GM12878 (cell line): Measurements from ENCODE around the gene TMEM208. TPM values are rescaled to one million over a fixed set of nuclear protein-coding genes. Genes with fewer than 3 reads are reported as not detected.

ENCODE experiments used
- ASH2L ChIP-seq: fragments of 300-600, 200-600 bp; sonication (generic); IDR thresholded peaks from 2 replicates; pipeline ENCODE4 v1.6.1; 2017; ENCODE audit warnings: low read depth, mild to moderate bottlenecking, borderline replicate concordance
- CHD4 ChIP-seq: fragments of 200-600 bp; sonication (generic); IDR thresholded peaks from 2 replicates; pipeline ENCODE4 v1.6.1; 2016; ENCODE audit warnings: mild to moderate bottlenecking
- EP300 ChIP-seq, 2 experiments: fragments of 150-350 bp in 1 of 2; IDR thresholded peaks; 2 replicates each; pipeline ENCODE4 v1.6.1; 2011 to 2012; ENCODE audit warnings: low read depth in 2 of 2, low read length in 2 of 2, borderline replicate concordance in 1 of 2, improper control_type of control experiment in 1 of 2, inconsistent platforms in 1 of 2; ENCODE audit not compliant: control insufficient read depth in 1 of 2
- FOS ChIP-seq: IDR thresholded peaks from 3 replicates; pipeline ENCODE4 v1.6.1; 2011; ENCODE audit warnings: borderline replicate concordance; ENCODE audit not compliant: insufficient read length; ENCODE audit errors: extremely low read depth
- FOXM1 ChIP-seq: IDR thresholded peaks from 2 replicates; pipeline ENCODE4 v1.6.1; 2012; ENCODE audit warnings: low read depth, mild to moderate bottlenecking, inconsistent platforms, low read length, moderate library complexity
- HDAC2 ChIP-seq: fragments of 200-600 bp; sonication (generic); IDR thresholded peaks from 2 replicates; pipeline ENCODE4 v1.6.1; 2017
- JUND ChIP-seq: IDR thresholded peaks from 2 replicates; pipeline ENCODE4 v1.6.1; 2012; ENCODE audit warnings: low read depth, mild to moderate bottlenecking, low read length, improper control_type of control experiment, moderate library complexity
- POLR2AphosphoS5 ChIP-seq: IDR thresholded peaks from 2 replicates; pipeline ENCODE4 v1.6.1; 2011; ENCODE audit warnings: mild to moderate bottlenecking, low read length, inconsistent platforms
- RB1 ChIP-seq: fragments of 450-650 bp; formaldehyde crosslinking; IDR thresholded peaks from 2 replicates; pipeline ENCODE4 v1.6.1; 2017; ENCODE audit warnings: mild to moderate bottlenecking, borderline replicate concordance
- SIN3A ChIP-seq: IDR thresholded peaks from 2 replicates; pipeline ENCODE4 v1.6.1; 2012; ENCODE audit warnings: low read depth, low read length, improper control_type of control experiment
- SMAD5 ChIP-seq: IDR thresholded peaks from 2 replicates; pipeline ENCODE4 v1.6.1; 2016; ENCODE audit warnings: antibody characterized with exemption, low read depth
- SP1 ChIP-seq: IDR thresholded peaks from one replicate; pipeline ENCODE4 v1.6.1; 2011; ENCODE audit warnings: low read depth, low read length
- STAT3 ChIP-seq: IDR thresholded peaks from 2 replicates; pipeline ENCODE4 v1.6.1; 2011; ENCODE audit warnings: low read depth, low read length, improper control_type of control experiment
- SUPT20H ChIP-seq: IDR thresholded peaks from 2 replicates; pipeline ENCODE4 v1.6.1; 2011; ENCODE audit warnings: low read depth, mild to moderate bottlenecking, low read length, moderate library complexity, borderline replicate concordance; ENCODE audit not compliant: control insufficient read depth
- polyA plus RNA-seq, 11 experiments: library from polyadenylated mRNA; depleted of rRNA in 4 of 11; unstranded in 6 of 11; stranded (reverse) in 5 of 11; fragments of >200 nt; fragmentation: Nextera tagmentation in 4 of 11; fragmentation: Illumina TruSeq in 1 of 11; extraction: Ambion mirVana in 4 of 11; extraction: Trizol in 1 of 11; gene quantifications; 1 replicate in 1 of 11; 2 replicates in 10 of 11; pipeline versions ENCODE4 v1.2.1 to v1.2.3, GENCODE V29; 2011 to 2016; ENCODE audit warnings: inconsistent platforms in 2 of 11, missing spikeins in 2 of 11, low read depth in 1 of 11
- total RNA-seq, 4 experiments: library from RNA; depleted of rRNA in 3 of 4; stranded (reverse); fragments of >200 nt in 3 of 4; fragmentation: Illumina TruSeq in 1 of 4; extraction: Trizol in 1 of 4; gene quantifications; 2 replicates each; pipeline versions ENCODE4 v1.2.1 to v1.2.3, GENCODE V29; 2013 to 2021
- TF ChIP-seq, protein P1 (sequence below): IDR thresholded peaks from 2 replicates; pipeline ENCODE4 v1.6.1; 2012; ENCODE audit warnings: mild to moderate bottlenecking, low read depth, low read length
- TF ChIP-seq, protein P2 (sequence below): fragments of 450-650 bp; IDR thresholded peaks from 2 replicates; pipeline ENCODE4 v1.6.1; 2018; ENCODE audit warnings: borderline replicate concordance, mild to moderate bottlenecking; ENCODE audit not compliant: partially characterized antibody
- TF ChIP-seq, protein P3 (sequence below): IDR thresholded peaks from 2 replicates; pipeline ENCODE4 v1.6.1; 2012; ENCODE audit warnings: low read depth, low read length, improper control_type of control experiment
- TF ChIP-seq, protein P4 (sequence below): fragments of 450-650 bp; IDR thresholded peaks from 2 replicates; pipeline ENCODE4 v1.6.1; 2016; ENCODE audit warnings: mild to moderate bottlenecking, moderate library complexity, borderline replicate concordance

TMEM208 gene
- total and polyA plus RNA-seq, 10 of the 15 experiments (the other 5 are each of a cell fraction or from before 2014, with no cell fraction given): 34.1 to 244 (median 54.1) TPM

DNA sequence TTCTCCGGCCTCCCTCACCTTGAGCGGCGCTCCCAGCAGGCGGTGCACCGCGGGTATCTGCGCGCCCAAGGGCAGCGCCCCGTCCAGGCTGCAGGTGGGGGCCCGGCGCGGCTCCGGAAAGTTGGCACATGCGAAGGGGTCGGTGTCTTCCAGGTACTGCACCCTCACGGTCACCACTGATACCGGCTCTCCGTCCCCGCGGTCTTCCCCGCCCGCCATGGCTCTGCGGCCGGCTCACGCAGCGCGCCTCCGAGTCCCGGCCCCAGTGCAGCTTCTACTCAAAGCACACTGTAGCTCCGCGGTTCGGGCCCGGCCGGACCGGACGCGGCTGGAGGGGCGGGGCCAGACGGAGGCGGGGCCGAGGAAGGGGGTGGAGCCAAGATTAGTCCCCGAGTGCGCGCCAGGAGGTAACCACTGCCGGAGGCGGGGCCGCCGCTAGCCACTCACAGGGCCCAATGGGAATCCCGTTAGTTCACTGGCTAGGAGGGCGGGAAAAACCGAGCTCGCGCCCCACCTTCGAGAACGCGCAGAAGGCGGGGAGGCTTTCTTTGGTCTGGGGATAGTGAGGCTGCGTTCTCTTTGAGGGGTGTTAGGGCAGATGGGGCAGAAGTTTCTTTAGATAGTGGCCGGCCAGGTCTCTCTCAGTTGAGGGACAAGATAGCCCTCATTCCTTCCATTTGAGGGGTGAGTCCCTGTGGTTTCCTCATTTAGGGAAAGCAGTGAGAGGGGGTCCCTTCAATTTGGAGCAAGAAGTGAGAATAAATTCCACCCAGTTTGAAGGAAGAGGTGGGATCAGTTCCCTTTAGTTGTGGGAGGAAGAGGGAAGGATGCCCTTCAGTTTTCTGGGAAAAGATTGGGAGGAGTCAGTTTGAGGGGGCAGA, 20.5 kb downstream of the TMEM208 start, which contains the start of gene FHOD1 (continued):
- TF ChIP-seq, protein P1, sequence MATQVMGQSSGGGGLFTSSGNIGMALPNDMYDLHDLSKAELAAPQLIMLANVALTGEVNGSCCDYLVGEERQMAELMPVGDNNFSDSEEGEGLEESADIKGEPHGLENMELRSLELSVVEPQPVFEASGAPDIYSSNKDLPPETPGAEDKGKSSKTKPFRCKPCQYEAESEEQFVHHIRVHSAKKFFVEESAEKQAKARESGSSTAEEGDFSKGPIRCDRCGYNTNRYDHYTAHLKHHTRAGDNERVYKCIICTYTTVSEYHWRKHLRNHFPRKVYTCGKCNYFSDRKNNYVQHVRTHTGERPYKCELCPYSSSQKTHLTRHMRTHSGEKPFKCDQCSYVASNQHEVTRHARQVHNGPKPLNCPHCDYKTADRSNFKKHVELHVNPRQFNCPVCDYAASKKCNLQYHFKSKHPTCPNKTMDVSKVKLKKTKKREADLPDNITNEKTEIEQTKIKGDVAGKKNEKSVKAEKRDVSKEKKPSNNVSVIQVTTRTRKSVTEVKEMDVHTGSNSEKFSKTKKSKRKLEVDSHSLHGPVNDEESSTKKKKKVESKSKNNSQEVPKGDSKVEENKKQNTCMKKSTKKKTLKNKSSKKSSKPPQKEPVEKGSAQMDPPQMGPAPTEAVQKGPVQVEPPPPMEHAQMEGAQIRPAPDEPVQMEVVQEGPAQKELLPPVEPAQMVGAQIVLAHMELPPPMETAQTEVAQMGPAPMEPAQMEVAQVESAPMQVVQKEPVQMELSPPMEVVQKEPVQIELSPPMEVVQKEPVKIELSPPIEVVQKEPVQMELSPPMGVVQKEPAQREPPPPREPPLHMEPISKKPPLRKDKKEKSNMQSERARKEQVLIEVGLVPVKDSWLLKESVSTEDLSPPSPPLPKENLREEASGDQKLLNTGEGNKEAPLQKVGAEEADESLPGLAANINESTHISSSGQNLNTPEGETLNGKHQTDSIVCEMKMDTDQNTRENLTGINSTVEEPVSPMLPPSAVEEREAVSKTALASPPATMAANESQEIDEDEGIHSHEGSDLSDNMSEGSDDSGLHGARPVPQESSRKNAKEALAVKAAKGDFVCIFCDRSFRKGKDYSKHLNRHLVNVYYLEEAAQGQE: no peak
- no peak for TF ChIP-seq FOXM1
- no peak for TF ChIP-seq ASH2L
- TF ChIP-seq RB1: peak; percentile 81; the same call in 1 of the 2 replicates
- TF ChIP-seq, protein P2, sequence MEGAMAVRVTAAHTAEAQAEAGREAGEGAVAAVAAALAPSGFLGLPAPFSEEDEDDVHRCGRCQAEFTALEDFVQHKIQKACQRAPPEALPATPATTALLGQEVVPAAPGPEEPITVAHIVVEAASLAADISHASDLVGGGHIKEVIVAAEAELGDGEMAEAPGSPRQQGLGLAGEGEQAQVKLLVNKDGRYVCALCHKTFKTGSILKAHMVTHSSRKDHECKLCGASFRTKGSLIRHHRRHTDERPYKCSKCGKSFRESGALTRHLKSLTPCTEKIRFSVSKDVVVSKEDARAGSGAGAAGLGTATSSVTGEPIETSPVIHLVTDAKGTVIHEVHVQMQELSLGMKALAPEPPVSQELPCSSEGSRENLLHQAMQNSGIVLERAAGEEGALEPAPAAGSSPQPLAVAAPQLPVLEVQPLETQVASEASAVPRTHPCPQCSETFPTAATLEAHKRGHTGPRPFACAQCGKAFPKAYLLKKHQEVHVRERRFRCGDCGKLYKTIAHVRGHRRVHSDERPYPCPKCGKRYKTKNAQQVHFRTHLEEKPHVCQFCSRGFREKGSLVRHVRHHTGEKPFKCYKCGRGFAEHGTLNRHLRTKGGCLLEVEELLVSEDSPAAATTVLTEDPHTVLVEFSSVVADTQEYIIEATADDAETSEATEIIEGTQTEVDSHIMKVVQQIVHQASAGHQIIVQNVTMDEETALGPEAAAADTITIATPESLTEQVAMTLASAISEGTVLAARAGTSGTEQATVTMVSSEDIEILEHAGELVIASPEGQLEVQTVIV: no peak
- TF ChIP-seq SP1: peak; percentile 78
- TF ChIP-seq JUND: no peak
- TF ChIP-seq SMAD5: no peak
- TF ChIP-seq, protein P3, sequence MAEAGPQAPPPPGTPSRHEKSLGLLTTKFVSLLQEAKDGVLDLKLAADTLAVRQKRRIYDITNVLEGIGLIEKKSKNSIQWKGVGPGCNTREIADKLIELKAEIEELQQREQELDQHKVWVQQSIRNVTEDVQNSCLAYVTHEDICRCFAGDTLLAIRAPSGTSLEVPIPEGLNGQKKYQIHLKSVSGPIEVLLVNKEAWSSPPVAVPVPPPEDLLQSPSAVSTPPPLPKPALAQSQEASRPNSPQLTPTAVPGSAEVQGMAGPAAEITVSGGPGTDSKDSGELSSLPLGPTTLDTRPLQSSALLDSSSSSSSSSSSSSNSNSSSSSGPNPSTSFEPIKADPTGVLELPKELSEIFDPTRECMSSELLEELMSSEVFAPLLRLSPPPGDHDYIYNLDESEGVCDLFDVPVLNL: peak; percentile 89
- no peak for TF ChIP-seq CHD4
- peak; percentile 62; the same call in 1 of the 2 replicates for TF ChIP-seq SIN3A
- no peak for TF ChIP-seq SUPT20H
- no peak for TF ChIP-seq HDAC2
- TF ChIP-seq, protein P4, sequence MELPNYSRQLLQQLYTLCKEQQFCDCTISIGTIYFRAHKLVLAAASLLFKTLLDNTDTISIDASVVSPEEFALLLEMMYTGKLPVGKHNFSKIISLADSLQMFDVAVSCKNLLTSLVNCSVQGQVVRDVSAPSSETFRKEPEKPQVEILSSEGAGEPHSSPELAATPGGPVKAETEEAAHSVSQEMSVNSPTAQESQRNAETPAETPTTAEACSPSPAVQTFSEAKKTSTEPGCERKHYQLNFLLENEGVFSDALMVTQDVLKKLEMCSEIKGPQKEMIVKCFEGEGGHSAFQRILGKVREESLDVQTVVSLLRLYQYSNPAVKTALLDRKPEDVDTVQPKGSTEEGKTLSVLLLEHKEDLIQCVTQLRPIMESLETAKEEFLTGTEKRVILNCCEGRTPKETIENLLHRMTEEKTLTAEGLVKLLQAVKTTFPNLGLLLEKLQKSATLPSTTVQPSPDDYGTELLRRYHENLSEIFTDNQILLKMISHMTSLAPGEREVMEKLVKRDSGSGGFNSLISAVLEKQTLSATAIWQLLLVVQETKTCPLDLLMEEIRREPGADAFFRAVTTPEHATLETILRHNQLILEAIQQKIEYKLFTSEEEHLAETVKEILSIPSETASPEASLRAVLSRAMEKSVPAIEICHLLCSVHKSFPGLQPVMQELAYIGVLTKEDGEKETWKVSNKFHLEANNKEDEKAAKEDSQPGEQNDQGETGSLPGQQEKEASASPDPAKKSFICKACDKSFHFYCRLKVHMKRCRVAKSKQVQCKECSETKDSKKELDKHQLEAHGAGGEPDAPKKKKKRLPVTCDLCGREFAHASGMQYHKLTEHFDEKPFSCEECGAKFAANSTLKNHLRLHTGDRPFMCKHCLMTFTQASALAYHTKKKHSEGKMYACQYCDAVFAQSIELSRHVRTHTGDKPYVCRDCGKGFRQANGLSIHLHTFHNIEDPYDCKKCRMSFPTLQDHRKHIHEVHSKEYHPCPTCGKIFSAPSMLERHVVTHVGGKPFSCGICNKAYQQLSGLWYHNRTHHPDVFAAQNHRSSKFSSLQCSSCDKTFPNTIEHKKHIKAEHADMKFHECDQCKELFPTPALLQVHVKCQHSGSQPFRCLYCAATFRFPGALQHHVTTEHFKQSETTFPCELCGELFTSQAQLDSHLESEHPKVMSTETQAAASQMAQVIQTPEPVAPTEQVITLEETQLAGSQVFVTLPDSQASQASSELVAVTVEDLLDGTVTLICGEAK: no peak
- TF ChIP-seq FOS: no peak
- TF ChIP-seq STAT3: no peak
- TF ChIP-seq POLR2AphosphoS5: 0 out of 2 replicates have a peak, but pooled peaks have one; percentile 54
- no peak for TF ChIP-seq EP300 (IDR thresholded peaks at IDR 0.05; ENCODE audit: borderline replicate concordance in 1 of 2, control insufficient read depth in 1 of 2, low read depth in 2 of 2, low read length in 2 of 2)
